ENCODE measurements around the gene SGSM1.

SGSM1 gene

DNA sequence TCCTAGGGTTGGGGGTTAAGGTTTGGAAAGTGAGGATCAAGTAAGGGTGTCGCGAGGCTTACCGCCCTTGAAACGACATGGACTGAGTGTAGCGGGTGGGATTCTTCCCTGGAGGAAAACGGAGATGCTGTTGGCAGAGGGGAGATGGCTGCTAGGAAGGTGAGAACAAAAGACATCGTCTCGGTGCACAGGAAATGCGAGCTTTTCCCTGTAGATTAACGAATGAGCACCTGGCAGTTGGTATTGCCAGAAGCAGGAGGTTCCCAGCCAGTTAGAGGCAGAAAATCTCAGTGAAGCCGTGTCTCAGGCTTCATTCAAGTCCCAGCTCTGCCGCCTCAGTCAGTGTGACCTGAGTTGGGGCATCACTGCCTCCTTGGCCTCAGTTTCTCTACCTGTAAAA lies 141.9 kb downstream of the SGSM1 start:
- in situ Hi-C loops (cut with MboI; ENCODE audit: low sequenced_read_pairs), result loop anchor here (5.0 kb wide), 1 partner anchor 94 kb away; no protein-coding TSS in a partner anchor

GRCh38 chr22:24948356-24949202 lies 142.6 kb downstream of the SGSM1 start:
- in situ Hi-C loops (cut with MboI; ENCODE audit: low sequenced_read_pairs), result loop anchor here (5.0 kb wide), 1 partner anchor 94 kb away; no protein-coding TSS in a partner anchor

- in situ Hi-C loops (cut with MboI; ENCODE audit: low sequenced_read_pairs), result no loop called here
Measured at GRCh38 chr22:24950272-24950902, 144.4 kb downstream of the SGSM1 start.

DNA sequence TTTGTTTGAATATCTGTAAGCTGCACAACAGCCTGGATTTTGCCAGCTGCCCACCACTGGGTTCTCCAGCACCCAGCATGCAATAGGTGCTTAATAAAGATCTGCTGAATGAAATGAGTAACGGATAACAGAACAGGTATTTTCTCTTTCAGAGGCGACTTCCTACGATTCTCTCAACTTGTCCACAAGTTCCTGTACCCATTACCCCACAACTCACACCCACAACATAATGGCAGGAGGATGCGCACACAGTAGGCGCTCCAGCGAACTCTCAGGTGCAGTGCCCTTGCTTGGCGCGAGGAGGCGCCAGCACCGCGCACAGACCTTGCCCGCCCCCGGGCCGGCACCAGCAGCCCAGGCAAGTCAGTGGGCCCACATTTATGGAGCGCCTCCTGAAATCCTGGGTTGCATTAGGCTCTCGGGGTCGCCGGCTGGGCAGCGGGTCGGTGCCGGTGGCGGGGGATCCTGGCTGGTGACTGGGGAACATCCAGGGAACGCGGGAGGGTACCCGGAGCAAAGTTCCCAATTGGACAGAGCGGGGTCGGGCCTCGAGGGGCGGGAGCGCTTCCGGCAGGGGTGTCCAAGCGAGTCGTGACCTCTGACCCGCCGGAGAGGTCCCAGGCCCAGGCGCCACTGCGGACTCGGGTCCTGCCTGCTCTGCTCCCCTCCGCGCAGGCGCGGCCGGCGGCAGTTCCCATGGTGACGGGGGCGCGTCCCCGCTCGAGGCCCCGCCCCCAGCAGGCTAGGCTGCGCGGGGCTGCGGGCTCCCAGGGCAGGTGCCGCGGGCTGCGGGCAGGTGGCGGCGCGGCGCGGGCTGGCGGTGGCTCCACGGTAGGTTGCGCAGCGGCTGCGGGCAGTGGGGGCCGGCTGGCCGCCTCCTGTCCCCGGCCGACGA lies 146.2 kb downstream of the SGSM1 start, which contains the start of gene KIAA1671:
Gene KIAA1671 (plus strand): TSS at position 775 of the 895 bp plus-strand sequence. CDS start 75,284 bp downstream, outside the sequence.
- in situ Hi-C loops (cut with MboI; ENCODE audit: low sequenced_read_pairs), result no loop called here

GRCh38 chr22:24952837-24953383 lies 146.9 kb downstream of the SGSM1 start:
- in situ Hi-C loops (cut with MboI; ENCODE audit: low sequenced_read_pairs), result no loop called here

- in situ Hi-C loops (cut with MboI; ENCODE audit: low sequenced_read_pairs), result no loop called here
Measured at GRCh38 chr22:24953384-24954113, 147.5 kb downstream of the SGSM1 start.

DNA sequence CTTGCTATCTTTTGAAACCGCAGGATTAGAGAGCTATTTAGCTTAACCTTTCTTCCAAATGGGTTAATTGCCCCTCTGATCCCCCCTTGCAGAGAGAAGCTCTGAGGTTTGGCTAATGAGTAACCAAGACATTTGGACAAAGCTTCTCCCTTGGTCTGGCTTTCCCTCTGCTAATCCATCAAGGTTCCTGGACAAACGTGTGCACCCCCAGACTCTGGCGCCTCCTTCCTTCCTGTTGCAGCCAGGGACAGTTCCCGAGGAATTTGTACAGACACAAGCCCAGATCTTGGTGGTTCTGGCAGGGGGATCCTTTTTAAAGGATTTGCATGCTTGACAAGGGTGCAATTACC lies 148.1 kb downstream of the SGSM1 start:
- in situ Hi-C loops (cut with MboI; ENCODE audit: low sequenced_read_pairs), result no loop called here

DNA sequence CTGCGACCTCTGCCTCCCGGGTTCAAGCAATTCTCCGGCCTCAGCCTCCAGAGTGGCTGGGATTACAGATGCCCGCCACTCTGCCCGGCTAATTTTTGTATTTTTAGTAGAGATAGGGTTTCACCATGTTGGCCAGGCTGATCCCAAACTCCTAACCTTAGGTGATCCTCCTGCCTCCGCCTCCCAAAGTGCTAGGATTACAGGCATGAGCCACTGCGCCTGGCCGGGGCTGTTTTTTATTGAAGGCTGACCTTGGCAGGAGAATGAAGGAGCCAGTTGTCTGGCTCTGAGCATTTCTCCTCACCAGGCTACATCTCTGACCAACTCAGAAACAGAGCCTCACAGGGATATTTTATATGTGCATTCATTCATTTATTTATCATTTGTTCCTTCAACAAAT lies 148.8 kb downstream of the SGSM1 start:
- in situ Hi-C loops (cut with MboI; ENCODE audit: low sequenced_read_pairs), result no loop called here

- in situ Hi-C loops (cut with MboI; ENCODE audit: low sequenced_read_pairs), result no loop called here
Measured at GRCh38 chr22:24957043-24957442, 151.0 kb downstream of the SGSM1 start.

- in situ Hi-C loops (cut with MboI; ENCODE audit: low sequenced_read_pairs), result no loop called here
Measured at GRCh38 chr22:24961217-24961844, 155.3 kb downstream of the SGSM1 start.

DNA sequence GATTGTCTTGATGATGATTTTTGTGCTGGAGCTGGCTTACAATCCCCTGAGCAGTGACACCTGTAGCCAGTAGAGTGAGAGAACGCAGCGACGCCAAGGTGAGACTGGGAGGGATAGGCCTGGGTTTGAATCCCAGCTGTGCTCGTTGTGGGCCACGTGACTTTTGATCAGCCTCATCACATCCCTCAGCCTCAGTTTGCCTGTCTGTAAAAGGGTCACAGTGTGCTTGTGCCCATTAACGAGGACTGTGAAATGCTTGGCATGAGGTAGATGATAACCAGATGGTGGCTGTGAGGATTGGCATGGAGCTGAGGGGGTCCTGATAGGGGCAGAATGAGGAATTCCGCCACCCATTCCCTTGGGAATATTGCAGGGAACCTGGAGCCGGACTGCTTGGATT lies 156.1 kb downstream of the SGSM1 start:
- in situ Hi-C loops (cut with MboI; ENCODE audit: low sequenced_read_pairs), result no loop called here

- in situ Hi-C loops (cut with MboI; ENCODE audit: low sequenced_read_pairs), result no loop called here
Measured at GRCh38 chr22:24962835-24963234, 156.8 kb downstream of the SGSM1 start.

DNA sequence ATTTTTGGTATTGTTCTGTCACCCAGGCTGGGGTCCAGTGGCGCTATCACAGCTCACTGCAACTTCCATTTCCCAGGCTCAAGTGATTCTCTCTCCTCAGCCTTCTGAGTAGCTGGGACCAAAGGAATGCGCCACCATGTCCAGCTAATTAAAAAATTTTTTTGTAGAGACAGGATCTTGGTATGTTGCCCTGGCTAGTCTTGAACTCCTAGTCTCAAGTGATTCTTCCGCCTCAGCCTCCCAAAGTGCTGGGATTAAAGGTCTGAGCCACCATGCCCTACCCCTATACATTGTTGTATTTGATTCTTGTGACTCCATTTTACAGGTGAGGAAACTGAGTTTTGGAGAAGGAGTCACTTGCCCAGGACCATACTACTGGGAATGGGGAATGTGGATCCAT lies 158.4 kb downstream of the SGSM1 start:
- in situ Hi-C loops (cut with MboI; ENCODE audit: low sequenced_read_pairs), result no loop called here

- in situ Hi-C loops (cut with MboI; ENCODE audit: low sequenced_read_pairs), result no loop called here
Measured at GRCh38 chr22:24965822-24966626, 160.0 kb downstream of the SGSM1 start.

DNA sequence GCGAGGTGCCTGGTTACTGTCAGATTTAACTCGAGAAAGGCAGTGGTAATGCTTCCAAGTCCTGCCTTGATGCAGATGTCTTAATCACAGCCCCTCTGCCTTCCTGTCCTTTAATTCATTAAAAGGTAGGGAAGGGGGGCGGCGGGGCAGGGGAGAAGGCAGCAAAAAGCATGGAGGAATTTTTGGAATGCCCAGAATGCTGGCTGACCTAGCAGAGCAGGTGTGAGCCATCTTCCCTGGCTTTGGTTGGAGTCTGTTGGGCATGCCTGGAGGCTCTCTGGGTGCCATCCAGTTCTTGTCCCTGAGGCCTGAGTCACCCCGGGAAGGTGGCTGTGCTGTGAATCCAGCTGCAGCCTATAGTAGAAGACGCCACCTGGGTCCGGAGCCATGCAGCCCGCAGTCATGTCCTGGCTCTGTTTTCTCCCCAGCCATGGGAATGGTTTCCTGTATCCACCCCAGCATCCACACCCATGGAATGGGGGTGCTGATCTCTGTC lies 162.1 kb downstream of the SGSM1 start:
- in situ Hi-C loops (cut with MboI; ENCODE audit: low sequenced_read_pairs), result no loop called here

- in situ Hi-C loops (cut with MboI; ENCODE audit: low sequenced_read_pairs), result no loop called here
Measured at GRCh38 chr22:24969560-24970301, 163.7 kb downstream of the SGSM1 start.

DNA sequence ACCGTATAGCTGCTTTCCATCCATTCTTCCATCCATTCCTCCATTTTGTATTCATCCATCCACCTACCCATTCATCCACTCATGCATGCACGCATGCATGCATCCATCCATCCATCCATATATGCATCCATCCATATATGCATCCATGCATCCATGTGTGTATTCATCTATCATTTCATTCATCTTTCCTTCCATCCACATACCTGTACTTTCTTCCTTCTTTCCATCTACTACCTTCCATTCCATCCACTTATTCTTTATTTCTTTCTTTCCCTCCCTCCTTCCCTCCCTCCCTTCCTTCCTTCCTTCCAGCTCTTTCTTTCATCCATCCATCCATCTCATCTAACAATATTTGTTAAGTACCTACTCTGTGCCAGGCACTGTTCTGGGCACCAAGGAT lies 166.4 kb downstream of the SGSM1 start:
- in situ Hi-C loops (cut with MboI; ENCODE audit: low sequenced_read_pairs), result no loop called here

DNA sequence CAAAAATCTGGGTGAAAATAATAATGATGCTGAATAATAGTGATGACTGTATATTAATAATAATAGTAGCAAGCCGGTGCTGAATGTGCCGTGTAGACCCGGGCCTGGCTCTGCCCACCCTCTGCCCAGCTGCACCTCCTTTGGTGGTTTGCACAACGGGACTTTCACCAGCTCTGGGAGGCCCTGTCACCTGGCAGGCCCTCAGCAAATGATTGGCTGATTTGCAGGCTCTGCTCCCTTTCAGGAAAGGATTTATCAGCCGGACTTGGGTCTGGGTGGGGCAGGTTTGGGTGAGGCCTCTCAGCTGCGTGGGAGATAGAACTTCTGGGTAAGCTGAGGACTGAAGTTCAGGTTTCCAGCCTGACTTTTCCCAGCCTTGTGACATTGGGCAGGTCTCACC lies 167.9 kb downstream of the SGSM1 start:
- in situ Hi-C loops (cut with MboI; ENCODE audit: low sequenced_read_pairs), result no loop called here
